Epithelial cell of esophagus (primary cell): ENCODE measurements around the gene ENO2.
"Not testable (repeated sequence)": the region's sequence is repeated elsewhere in the genome, so short reads cannot be mapped to it uniquely, and the experiment has no call there.

Experiments
- DNase-seq: peaks from one replicate; pipeline ENCODE4 v3.0.0; 2010; ENCODE audit warnings: low read depth
- H3K4me3 ChIP-seq: 2 replicates; pipeline ENCODE4 v1.5.1; 2011; ENCODE audit warnings: mild to moderate bottlenecking, low read length, control low read depth
- CTCF ChIP-seq: IDR thresholded peaks from 2 replicates; pipeline ENCODE4 v1.5.1; 2011; ENCODE audit warnings: low read depth, mild to moderate bottlenecking, low read length, control low read depth, inconsistent platforms; ENCODE audit not compliant: insufficient read depth; ENCODE audit errors: missing control alignments

ENO2 gene

DNA sequence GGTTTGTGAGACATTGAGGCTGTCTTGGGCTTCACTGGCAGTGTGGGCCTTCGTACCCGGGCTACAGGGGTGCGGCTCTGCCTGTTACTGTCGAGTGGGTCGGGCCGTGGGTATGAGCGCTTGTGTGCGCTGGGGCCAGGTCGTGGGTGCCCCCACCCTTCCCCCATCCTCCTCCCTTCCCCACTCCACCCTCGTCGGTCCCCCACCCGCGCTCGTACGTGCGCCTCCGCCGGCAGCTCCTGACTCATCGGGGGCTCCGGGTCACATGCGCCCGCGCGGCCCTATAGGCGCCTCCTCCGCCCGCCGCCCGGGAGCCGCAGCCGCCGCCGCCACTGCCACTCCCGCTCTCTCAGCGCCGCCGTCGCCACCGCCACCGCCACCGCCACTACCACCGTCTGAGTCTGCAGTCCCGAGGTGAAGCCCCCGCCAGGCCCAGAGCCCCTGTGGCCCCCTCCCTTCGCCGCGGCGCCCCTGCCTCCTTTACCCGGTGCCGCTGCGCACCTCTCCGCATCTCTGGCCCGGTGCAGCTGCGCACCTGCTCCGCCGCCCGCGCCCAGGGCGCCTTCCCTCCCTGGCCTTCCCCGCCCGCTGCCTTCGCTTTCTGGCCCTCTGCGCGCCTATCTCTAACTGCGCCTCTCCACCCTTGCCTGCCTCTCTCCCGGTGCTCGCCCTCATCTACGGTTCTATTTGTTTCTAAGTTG lies at the start of gene ENO2:
Gene ENO2 (plus strand): TSS at position 335 of the 701 bp plus-strand sequence. CDS start 1,253 bp downstream, outside the sequence.
- peak within 1 kb of the TSS; percentile 38 for H3K4me3 ChIP-seq
- no peak for TF ChIP-seq CTCF
- peak; percentile 63 for DNase-seq

- DNase-seq, H3K4me3 ChIP-seq: not testable (repeated sequence)
Observed at GRCh38 chr12:6865307-6865706, 49.1 kb upstream of the ENO2 start.

DNA sequence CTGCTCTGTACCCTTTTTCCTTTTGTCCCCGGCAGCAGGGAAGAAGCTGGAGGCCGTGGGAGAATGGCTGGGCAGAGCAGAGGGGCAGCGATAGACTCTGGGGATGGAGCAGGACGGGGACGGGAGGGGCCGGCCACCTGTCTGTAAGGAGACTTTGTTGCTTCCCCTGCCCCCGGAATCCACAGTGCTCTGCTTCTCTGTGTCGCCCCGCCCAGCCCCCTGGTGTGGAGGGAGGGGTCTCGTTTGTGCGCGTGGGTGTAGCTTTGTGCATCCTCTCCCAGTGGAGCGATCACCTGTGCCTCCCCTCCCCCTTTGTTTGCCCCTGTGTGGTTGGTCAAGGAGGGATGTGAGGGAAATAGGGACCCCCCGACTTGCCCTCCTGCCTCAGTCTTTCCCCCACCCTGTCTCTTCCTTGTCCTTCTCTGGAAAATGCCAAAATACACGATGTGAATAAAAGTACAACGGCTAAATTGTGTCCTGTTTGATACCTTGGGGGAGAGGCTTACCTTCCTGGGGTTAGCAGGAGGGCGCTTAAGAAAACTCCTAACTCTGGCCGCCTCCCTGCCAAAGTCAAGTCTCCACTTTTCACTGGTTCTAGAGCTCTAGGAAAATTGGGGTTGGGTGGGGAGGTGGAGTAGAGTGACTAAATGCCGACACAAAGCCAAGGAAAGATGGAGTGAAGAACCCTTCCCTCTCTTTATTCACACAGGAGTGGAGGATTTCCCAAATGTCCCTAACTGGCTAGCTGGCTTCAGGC lies 48.0 kb upstream of the ENO2 start:
- no peak for TF ChIP-seq CTCF
- no peak for DNase-seq
- no peak overlapping the region for H3K4me3 ChIP-seq

GRCh38 chr12:6866920-6867412 lies 47.4 kb upstream of the ENO2 start:
- H3K4me3 ChIP-seq: peak overlapping the region; percentile 88
- DNase-seq: no peak

GRCh38 chr12:6867413-6868210 lies 46.8 kb upstream of the ENO2 start, which contains the start of gene TPI1:
TPI1 (plus strand) TSS chr12:6867531; CDS start chr12:6867567, 36 bp downstream.
- no peak for TF ChIP-seq CTCF
- peak; percentile 81 for DNase-seq
- H3K4me3 ChIP-seq: peak within 1 kb of the TSS; percentile 88

More at GRCh38 chr12:6866920-6867412, 47.4 kb upstream of the ENO2 start:
- TF ChIP-seq CTCF: no peak

GRCh38 chr12:6868211-6869048 lies 46.0 kb upstream of the ENO2 start:
- DNase-seq: peak; percentile 18
- TF ChIP-seq CTCF: peak; percentile 12
- peak overlapping the region; percentile 88 for H3K4me3 ChIP-seq
